GM12873 (cell line): ENCODE results near the gene RAB44.

Source experiments
- TF ChIP-seq, protein P1 (sequence below): IDR thresholded peaks from 2 replicates; pipeline ENCODE4 v1.5.1; 2012; ENCODE audit warnings: low read depth, mild to moderate bottlenecking, moderate library complexity, low read length, control low read depth; ENCODE audit not compliant: insufficient read depth; ENCODE audit errors: missing control alignments

Gene RAB44

GRCh38 chr6:36779227-36779626, 81.6 kb downstream of the RAB44 start:
- TF ChIP-seq, protein P1, sequence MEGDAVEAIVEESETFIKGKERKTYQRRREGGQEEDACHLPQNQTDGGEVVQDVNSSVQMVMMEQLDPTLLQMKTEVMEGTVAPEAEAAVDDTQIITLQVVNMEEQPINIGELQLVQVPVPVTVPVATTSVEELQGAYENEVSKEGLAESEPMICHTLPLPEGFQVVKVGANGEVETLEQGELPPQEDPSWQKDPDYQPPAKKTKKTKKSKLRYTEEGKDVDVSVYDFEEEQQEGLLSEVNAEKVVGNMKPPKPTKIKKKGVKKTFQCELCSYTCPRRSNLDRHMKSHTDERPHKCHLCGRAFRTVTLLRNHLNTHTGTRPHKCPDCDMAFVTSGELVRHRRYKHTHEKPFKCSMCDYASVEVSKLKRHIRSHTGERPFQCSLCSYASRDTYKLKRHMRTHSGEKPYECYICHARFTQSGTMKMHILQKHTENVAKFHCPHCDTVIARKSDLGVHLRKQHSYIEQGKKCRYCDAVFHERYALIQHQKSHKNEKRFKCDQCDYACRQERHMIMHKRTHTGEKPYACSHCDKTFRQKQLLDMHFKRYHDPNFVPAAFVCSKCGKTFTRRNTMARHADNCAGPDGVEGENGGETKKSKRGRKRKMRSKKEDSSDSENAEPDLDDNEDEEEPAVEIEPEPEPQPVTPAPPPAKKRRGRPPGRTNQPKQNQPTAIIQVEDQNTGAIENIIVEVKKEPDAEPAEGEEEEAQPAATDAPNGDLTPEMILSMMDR = no peak

GRCh38 chr6:36780442-36781177, 83.0 kb downstream of the RAB44 start:
- TF ChIP-seq, protein P1 = no peak

- TF ChIP-seq, protein P1 = no peak
Measured at GRCh38 chr6:36781669-36782068, 84.0 kb downstream of the RAB44 start.
